ENCODE data around the gene GNGT2. TPM values are rescaled to one million over a fixed set of nuclear protein-coding genes. Genes with fewer than 3 reads are reported as not detected.

Gene GNGT2
- total and polyA plus RNA-seq, 2 experiments from 2014 or later, result 0.42 to 1.5 TPM

- H3K9me2 ChIP-seq (ENCODE audit: insufficient read depth), result 0 out of 2 replicates have a peak, but pooled peaks cover 4% of the 10 kb centered on the region
- ATAC-seq (no peak), DNase-seq (ENCODE audit: low spot score) (no peak)
- H3K27ac Mint-ChIP-seq, result no peak overlapping the region
- no peak overlapping the region; the same call in 2 of the 3 replicates for H3K4me3 Mint-ChIP-seq
- H3K36me3 ChIP-seq (ENCODE audit: insufficient read depth), result no peaks in the 10 kb centered on the region
- no peak for TF ChIP-seq STAT1 (IDR thresholded peaks at IDR 0.05; ENCODE audit: unreplicated experiment)
- TF ChIP-seq ZNF462 (CRISPR knock-in tag; IDR thresholded peaks at IDR 0.05), result no peak
- no peak for TF ChIP-seq ETS1 (IDR thresholded peaks at IDR 0.05)
- TF ChIP-seq EZH2phosphoT487 (IDR thresholded peaks at IDR 0.05; ENCODE audit: unreplicated experiment), result no peak
- no peak for TF ChIP-seq CTCF (conservative IDR thresholded peaks at IDR 0.05; ENCODE audit: low read depth in 2 of 2)
- H3K27ac ChIP-seq (ENCODE audit: low read depth), result no peak overlapping the region
- H3K4me3 ChIP-seq, result no peak overlapping the region
- H3K27me3 Mint-ChIP-seq (ENCODE audit: insufficient read depth, low read depth, poor library complexity), result peaks cover 11% of the 10 kb centered on the region
- no peaks in the 10 kb centered on the region for H4K20me1 ChIP-seq (replicated peaks; ENCODE audit: insufficient read depth)
- no peaks in the 10 kb centered on the region for H3K9me3 Mint-ChIP-seq
- H3K4me1 ChIP-seq (ENCODE audit: insufficient read depth), result no peaks in the 10 kb centered on the region
- no peak overlapping the region for H3K4me2 ChIP-seq
- 0 out of 2 replicates have a peak overlapping the region, but pooled peaks have one; percentile 28 for H2AFZ ChIP-seq
- no peaks in the 10 kb centered on the region for H3K4me1 Mint-ChIP-seq
- H3F3A ChIP-seq (replicated peaks; ENCODE audit: low read depth), result no peaks in the 10 kb centered on the region
- no peaks in the 10 kb centered on the region for H3K36me3 Mint-ChIP-seq (ENCODE audit: low read depth)
- no peaks in the 10 kb centered on the region for H3K27me3 ChIP-seq (ENCODE audit: insufficient read depth)
- H3K79me2 ChIP-seq (replicated peaks; ENCODE audit: insufficient read depth), result no peaks in the 10 kb centered on the region
Measured at GRCh38 chr17:49200423-49201083, 9.8 kb downstream of the GNGT2 start.

Measured in GM23338 (cell line).